ENCODE data around the gene BCL2A1.
"Not testable (repeated sequence)": the region's sequence is repeated elsewhere in the genome, so short reads cannot be mapped to it uniquely, and the experiment has no call there.

Gene BCL2A1

DNA sequence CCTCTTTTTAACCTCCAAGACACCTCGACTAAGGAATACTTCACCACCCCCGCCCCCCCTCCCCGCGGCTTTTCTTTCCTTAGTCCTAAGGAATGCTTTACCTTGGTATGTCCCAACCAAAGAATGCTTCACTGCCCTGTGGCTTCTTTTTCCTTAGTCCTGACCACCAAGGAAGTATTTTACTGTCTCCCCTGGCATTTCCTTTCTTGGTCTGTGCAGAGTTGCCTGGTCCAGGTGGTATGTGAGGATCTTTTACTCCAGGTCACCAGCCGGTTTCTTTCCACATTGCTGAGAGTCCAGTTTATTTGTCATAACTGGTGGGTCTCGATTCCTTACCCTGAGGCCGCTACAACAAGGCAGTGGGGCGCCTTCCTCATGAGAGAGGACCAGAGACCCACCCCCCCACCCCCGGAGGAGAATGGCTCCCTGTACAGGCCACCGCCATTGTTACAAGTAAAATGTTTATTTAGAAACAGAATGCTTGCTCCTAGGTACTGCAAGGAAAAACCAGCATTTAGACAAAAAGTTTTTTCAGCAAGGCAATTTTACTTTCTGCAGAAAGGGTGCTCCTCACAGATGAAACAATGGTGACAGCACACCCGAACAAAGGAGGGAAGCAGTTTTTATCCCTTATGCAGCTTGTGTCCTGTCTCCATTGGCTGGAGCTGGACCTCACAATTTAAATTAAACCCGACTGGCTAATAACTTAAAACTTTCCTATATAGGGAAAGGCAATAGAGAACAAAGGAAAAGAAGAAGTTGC is 51.1 kb downstream of the BCL2A1 start:
- no peak for DNase-seq

DNA sequence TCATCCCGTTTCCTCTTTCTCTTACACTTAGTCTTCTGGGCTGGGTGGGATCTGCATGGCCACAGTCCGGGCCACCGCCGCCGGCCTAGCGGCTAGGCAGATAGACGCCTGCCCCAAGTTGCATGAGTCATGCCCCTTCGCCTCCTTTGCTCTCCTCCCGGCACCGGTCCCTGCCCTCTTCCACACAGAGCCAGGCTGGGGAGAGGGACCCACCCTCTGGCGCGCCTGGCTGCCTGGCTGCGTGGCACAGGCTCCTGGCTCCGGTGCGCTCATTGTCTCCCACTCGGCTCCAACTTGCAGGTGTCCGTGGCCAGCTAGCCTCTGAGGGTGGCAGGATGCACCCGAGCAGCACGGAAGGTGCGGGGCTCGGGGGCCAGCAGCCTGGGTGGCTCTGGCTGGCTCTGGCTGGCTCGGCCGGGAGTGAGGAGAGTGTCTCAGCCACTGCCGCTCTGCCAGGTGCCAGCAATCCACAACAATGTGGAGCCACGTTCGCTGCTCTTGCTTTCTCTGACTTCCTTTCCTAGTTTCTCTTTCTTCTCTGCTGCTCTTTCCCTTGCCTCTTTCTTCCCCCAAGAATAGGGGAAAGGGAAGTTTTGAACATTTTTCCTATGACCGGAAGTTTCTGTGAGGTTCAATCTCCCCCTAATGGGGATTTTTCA is 51.8 kb downstream of the BCL2A1 start:
- no peak for DNase-seq

DNA sequence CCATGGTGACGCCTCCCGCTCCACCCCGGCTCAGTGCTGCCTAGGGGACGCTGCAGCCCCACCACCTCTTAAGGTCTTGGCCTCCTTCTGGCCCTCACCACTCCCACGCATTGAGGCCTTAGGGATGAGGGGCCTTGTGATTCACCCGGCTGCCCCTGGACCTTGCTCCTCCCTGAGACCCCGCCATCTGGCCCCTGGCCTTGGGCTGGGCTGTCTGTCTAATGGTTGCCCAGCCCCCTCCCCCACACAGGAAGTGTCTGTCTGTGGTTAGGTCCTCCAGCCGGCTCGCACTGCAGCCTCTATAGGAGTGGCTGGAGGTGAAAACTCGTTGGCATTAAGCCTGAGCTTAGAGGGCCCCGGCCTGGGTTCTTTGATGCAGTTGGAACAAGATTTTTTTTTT is 52.7 kb downstream of the BCL2A1 start:
- no peak for DNase-seq

DNA sequence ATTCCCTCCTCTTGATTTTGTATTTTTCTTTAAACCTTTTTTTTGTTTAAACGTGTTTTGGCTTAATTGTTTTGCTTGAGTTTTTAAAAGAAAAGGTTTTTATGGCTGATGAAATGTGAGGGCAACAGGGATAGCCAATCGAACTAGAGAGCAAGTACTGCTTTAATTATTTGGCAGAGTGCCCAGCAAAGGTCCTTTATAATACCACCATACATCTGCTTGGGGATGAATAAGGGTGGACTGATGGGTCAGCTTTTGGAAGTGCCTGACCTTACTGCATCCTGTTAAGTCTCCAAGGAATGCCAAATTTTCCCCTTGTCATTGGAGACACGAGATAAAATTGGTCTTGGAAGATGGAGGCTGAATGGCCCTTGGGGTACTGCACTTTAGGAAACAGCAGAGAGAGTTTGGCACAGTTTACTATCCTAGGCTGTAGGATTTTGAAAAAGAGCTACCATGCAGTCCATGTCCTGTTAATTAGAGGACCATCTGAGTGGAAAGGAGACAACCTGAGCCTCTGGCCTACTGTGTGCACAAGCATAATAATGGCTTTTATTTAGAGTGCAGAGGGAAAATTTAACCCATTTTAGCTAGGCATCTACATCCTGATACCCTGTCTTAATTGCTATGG is 54.4 kb downstream of the BCL2A1 start:
- no peak for DNase-seq

DNA sequence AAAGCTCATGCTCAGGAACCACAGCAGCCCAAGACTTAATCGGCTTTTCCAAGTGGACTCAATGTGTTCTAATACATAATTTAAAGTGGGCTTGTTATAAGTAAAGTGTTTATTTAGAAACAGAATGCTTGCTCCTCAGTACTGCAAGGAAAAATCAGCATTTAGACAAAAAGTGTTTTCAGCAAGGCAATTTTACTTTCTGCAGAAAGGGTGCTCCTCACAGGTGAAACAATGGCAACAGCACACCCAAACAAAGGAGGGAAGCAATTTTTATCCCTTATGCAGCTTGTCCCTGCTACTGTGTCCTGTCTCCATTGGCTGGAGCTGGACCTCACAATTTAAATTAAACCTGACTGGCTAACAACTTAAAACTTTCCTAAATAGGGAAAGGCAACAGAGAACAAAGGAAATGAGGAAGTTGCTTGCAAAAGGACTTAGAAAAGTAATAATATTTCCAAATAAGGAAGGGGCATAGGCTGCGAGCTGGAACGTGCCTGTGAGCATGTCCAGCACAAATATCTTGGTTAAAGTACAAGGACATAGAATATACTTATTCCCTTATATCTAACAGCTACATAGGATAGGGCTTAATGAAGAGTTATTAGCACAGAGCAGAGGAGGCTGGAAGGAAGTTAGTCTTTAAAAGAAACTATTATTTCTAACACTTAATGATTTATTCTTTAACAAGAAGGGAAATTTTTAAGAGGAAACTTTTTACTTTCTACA is 55.1 kb downstream of the BCL2A1 start:
- not testable (repeated sequence) for DNase-seq

DNA sequence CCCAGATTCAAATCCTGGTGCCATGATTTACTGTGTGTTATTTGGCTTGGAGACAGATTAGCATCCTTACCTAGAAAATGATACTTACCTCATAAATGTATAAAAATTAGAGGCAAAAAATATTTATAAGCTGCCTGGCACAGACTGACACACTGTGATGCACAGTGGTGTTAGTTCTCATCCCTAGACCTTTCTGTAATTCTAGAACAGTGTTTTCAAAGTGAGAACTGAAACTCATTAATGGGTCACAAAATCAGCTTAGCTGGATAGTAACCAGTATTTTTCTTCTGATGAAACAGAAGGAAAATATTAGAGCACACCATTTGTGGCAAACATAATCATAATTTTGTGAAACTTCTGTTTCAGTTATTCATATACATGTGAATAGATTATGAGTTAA is 56.3 kb downstream of the BCL2A1 start:
- DNase-seq = no peak

Data from NCI-H524 treated with DMSO at 0.1 percent for 48 hours (cell line).